ENCODE data around the gene PATJ.
A peak's percentile ranks its signal among the peaks of the same experiment; 100 is the strongest.

GRCh38 chr1:62068978-62069377 is 326.7 kb downstream of the PATJ start:
- TF ChIP-seq CTCF (IDR thresholded peaks at IDR 0.05) (no peak), POLR2A (IDR thresholded peaks at IDR 0.05) (no peak), EP300 (IDR thresholded peaks at IDR 0.05) (peak in 1 of 2 donors; percentile 57)

Measured in tibial nerve (tissue), 4 donors.